ENCODE results near the gene ZNF69.
"Not testable (repeated sequence)": the region's sequence is repeated elsewhere in the genome, so short reads cannot be mapped to it uniquely, and the experiment has no call there.

ZNF69 gene

DNA sequence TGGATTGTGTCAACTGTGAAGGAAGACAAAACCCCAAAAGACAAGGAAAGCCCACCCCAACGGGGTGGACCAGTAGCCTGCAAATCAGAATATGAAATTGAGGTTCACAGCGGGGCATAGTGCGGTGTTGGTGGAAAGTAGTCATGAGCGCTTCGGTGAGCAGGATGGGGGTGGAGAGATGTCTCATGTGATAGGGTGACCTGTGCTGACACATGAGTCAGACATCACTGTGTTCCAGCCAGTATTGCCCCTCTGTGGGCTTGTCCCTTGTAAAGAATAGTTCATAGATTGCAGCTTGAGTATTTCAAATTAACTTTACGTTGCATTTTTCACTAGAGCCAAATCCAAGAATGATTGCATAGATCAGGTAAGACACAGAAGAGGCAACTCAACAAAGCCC is 7.3 kb downstream of the ZNF69 start:
- H3K4me3 ChIP-seq (replicated peaks; ENCODE audit: low read depth, low read length): no peak overlapping the region
- TF ChIP-seq, protein P1, sequence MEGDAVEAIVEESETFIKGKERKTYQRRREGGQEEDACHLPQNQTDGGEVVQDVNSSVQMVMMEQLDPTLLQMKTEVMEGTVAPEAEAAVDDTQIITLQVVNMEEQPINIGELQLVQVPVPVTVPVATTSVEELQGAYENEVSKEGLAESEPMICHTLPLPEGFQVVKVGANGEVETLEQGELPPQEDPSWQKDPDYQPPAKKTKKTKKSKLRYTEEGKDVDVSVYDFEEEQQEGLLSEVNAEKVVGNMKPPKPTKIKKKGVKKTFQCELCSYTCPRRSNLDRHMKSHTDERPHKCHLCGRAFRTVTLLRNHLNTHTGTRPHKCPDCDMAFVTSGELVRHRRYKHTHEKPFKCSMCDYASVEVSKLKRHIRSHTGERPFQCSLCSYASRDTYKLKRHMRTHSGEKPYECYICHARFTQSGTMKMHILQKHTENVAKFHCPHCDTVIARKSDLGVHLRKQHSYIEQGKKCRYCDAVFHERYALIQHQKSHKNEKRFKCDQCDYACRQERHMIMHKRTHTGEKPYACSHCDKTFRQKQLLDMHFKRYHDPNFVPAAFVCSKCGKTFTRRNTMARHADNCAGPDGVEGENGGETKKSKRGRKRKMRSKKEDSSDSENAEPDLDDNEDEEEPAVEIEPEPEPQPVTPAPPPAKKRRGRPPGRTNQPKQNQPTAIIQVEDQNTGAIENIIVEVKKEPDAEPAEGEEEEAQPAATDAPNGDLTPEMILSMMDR (IDR thresholded peaks at IDR 0.05; ENCODE audit: low read length, missing control alignments): no peak
- no peak for DNase-seq (ENCODE audit: low read depth)

DNA sequence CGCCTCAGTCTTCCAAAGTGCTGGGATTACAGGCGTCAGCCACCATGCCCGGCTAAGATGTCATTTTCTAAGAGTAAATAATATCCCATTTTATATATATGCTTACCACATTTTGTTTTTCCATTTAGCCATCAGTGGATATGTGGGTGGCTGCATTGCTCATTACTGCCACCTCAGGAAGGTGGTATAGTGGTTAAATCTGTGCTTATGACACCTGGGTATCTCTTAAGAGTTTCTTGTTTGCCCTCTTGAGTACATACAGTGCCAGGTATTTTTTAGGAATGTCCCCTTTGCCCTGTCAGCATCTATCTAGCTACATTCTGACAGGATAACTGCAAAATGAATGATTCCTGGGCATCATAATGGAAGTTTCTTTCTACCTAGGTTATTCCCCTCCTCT is 14.6 kb downstream of the ZNF69 start:
- no peak for DNase-seq (ENCODE audit: low read depth)
- TF ChIP-seq, protein P1 (IDR thresholded peaks at IDR 0.05; ENCODE audit: low read length, missing control alignments): no peak
- H3K4me3 ChIP-seq (replicated peaks; ENCODE audit: low read depth, low read length): no peak overlapping the region

DNA sequence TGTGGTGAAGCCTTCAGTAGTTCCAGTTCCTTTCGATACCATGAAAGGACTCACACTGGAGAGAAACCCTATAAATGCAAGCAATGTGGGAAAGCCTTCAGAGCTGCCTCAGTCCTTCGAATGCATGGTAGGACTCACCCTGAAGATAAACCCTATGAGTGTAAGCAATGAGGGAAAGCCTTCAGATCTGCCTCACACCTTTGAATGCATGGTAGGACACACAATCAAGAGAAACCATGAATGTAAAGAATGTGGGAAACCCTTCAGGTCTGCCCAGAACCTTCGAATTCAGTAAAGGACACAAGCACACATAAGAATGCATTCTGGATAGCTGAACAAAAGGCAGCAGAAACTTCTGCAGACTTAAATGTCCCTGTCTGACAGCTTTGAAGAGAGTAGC is 18.3 kb downstream of the ZNF69 start:
- no peak for DNase-seq (ENCODE audit: low read depth)
- H3K4me3 ChIP-seq (replicated peaks; ENCODE audit: low read depth, low read length): no peak overlapping the region
- TF ChIP-seq, protein P1 (IDR thresholded peaks at IDR 0.05; ENCODE audit: low read length, missing control alignments): no peak

DNA sequence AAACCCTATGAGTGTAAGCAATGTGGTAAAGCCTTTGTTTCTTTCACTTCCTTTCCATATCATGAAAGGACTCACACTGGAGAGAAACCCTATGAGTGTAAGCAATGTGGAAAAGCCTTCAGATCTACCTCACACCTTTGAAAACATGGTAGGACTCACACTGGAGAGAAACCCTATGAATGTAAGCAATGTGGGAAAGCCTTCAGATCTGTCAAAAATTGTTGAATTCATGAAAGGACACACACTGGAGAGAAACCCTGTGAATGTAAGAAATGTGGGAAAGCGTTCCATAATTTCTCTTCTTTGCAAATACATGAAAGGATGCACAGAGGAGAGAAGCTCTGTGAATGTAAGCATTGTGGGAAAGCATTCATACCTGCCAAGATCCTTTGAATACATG is 24.4 kb downstream of the ZNF69 start:
- H3K4me3 ChIP-seq (replicated peaks; ENCODE audit: low read depth, low read length); DNase-seq (ENCODE audit: low read depth): not testable (repeated sequence)

DNA sequence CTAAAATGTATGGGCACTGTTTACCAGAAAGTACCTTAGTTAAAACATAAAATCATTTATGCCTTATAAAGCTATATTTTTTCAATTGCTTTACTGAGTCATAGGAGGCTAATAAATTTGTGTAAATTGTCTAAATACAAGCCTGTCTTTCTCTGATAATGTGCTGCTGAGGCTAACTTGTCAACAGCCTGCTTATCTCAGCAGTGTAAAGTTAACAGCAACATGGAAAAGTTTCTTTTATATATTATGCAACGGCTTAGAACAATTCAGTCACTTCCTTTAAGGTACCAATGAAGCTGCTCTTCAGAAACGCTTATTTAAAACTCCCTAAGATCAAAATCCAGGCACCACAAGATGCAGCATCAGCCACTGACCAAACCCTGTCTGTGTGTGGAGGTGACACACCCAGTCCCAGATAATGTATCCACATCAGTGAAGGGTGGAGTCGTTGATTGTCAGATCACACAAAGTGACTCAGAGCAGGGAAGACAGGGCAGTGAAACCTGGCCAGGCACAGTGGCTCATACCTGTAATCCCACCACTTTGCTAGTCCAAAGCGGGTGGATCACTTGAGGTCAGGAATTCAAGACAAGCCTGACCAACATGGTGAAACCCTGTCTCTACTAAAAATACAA is 27.0 kb downstream of the ZNF69 start:
- H3K4me3 ChIP-seq (replicated peaks; ENCODE audit: low read depth, low read length); DNase-seq (ENCODE audit: low read depth): not testable (repeated sequence)

DNA sequence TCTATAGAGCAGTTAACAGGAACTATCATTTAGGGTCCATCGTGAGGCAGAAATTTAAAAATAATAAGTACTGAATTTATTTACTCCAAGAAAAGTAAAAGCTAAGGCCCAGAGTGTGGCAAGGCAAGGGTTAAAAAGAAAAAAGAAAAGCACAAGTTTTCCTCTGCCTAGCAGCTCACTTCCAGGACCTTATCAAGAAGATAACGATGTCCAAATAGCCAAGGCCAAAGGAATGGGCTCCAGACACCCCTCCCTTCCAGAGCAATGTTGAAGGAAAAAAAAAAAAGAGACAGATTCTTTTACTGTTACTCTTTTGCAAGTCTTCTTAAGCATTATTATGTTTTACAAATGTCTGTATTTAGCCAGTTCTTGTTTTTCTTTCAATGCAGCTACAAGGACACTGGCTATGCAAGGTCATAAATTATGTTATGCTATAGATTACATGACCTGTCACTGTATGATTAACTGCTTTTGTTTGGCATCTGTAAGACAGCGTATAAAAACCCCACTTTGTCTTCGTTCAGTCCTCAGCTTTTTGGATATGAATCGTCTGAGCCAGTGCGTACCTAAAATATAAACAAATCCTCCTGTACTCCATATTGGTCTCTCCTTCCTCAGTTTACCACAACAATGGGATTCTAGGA is 34.4 kb downstream of the ZNF69 start:
- TF ChIP-seq, protein P1 (IDR thresholded peaks at IDR 0.05; ENCODE audit: low read length, missing control alignments): no peak
- peak; percentile 29 for DNase-seq (ENCODE audit: low read depth)
- H3K4me3 ChIP-seq (replicated peaks; ENCODE audit: low read depth, low read length): no peak overlapping the region

DNA sequence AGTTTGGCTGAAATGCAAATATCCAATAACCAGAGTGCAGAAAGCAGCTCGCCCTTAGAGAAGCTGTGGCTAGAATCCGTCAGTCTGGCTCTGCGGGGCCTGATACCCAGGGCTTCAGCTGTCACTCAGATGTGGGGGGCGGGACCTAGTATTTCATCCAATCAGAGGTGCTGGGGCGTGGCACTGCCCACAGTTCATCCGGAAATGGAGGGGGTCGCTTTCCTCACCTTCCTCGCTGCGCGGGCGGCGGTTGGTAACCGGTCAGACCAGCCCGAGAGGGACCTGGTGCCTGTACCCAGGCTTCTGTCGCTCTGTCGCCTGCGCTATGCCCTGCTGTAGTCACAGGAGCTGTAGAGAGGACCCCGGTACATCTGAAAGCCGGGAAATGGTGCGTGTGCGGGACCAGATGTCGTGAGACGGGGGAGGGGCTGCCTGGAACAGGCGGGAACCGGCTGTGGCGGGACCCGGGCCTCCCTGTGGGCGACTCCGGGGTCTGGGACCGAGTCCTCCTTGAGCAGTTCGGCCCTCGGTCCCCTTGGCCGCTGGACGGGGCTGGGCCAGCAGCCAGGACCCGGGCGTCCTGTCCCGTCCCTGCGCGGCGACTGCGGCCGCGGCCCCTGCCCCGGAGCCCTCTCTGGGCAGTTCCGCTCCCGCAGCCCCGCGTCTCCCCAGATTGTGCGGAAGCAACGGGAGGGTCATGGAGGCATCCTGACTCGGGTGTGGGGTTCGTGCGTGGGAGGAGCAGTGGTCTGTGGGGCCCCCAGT is 37.5 kb downstream of the ZNF69 start, which contains the start of gene ZNF700:
Gene ZNF700, plus strand, starts transcription at position 222 of the 765 bp plus-strand sequence. Its CDS starts 104 bp downstream, at position 326.
- DNase-seq (ENCODE audit: low read depth): peak; percentile 88
- TF ChIP-seq, protein P1 (IDR thresholded peaks at IDR 0.05; ENCODE audit: low read length, missing control alignments): no peak
- peak within 1 kb of the TSS; percentile 91 for H3K4me3 ChIP-seq (replicated peaks; ENCODE audit: low read depth, low read length)

DNA sequence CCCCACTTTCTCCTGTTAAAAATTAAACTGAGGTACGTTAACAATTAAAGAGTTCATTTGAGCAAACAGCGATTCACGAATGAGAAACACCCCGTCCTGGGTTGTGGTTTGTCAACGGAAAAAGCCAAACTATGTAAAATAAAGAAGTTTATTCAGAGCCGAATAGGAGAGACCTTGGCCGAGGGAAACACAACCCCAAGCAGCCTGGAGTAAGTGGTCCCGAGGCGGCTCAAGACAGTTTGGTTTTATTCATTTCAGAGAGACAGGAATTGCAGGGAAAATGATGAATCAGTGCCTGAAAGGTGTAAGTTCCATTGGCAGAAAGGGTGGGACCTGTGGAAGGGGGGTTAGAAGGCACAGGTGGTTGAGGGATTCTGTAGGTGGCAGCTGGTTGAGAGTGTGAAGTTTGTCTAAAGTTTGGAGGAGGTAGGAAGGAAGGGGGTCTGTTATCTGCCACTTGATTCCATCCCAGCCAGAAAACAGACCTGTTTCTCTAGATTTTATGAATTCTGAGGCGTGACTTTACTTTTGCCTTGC is 38.1 kb downstream of the ZNF69 start:
- not testable (repeated sequence) for DNase-seq (ENCODE audit: low read depth)
- peak overlapping the region; percentile 91 for H3K4me3 ChIP-seq (replicated peaks; ENCODE audit: low read depth, low read length)

Data from fibroblast of pulmonary artery (primary cell).